HepG2 (cell line): ENCODE data around the gene EVI5. TPM values are rescaled to one million over a fixed set of nuclear protein-coding genes. Genes with fewer than 3 reads are reported as not detected.

Experiments used
- ATAC-seq: fragments of 200-7000 bp; cut with Tn5 transposase; 3 replicates; pipeline ENCODE4 v1.9.1; 2020; ENCODE audit warnings: mild to moderate bottlenecking, moderate library complexity
- BruUV-seq: library from RNA; stranded (reverse); fragments of 400-500 nt; replicated peaks from 2 replicates; lab custom pipeline; 2021; lab: Mats Ljungman, UMichigan
- CTCF ChIA-PET: fragments of 300-600 bp; formaldehyde crosslinking; extraction: SDS; loops from one replicate; lab custom pipeline; 2021; ENCODE audit warnings: low total read pairs, inconsistent platforms, low intra/inter-chr PET ratio; lab: Yijun Ruan, JAX
- POLR2A ChIA-PET: fragments of 350-600 bp; sonication (Branson Sonifier 250); formaldehyde crosslinking; loops from one replicate; lab custom pipeline; 2020; ENCODE audit warnings: antibody characterized with exemption, inconsistent platforms; lab: Yijun Ruan, JAX
- DNase-seq: peaks from one replicate; pipeline ENCODE4 v3.0.0-alpha.2; 2015; ENCODE audit warnings: low spot score
- FAIRE-seq: peaks from 3 replicates; lab custom pipeline; 2011; peaks lifted over from hg19 to GRCh38; lab: Jason Lieb, UNC
- H2AFZ ChIP-seq: one replicate; pipeline ENCODE4 v1.6.1; 2011; ENCODE audit warnings: low read length, inconsistent platforms
- H3K27ac ChIP-seq: fragments of 300-600 bp; 3 replicates; pipeline ENCODE4 v1.8.0; 2011; ENCODE audit warnings: mixed run types, mild to moderate bottlenecking, mixed read lengths, low read length, inconsistent platforms; ENCODE audit not compliant: insufficient read depth; ENCODE audit errors: extremely low read length
- H3K27me3 ChIP-seq, 2 experiments: fragments of 200-600 bp in 1 of 2; 2 replicates in 1 of 2; 3 replicates in 1 of 2; pipeline versions ENCODE4 v1.6.0 to v1.8.0; 2011; ENCODE audit warnings: low read length in 2 of 2, mild to moderate bottlenecking in 2 of 2, moderate library complexity in 2 of 2, inconsistent platforms in 1 of 2; ENCODE audit not compliant: insufficient read depth in 2 of 2, control insufficient read depth in 1 of 2
- H3K36me3 ChIP-seq, 2 experiments: fragments of 200-600 bp in 1 of 2; replicated peaks in 1 of 2; 2 replicates in 1 of 2; 3 replicates in 1 of 2; pipeline versions ENCODE4 v1.5.1 to v1.8.0; 2011; ENCODE audit warnings: low read length in 2 of 2, inconsistent platforms in 1 of 2; ENCODE audit not compliant: insufficient read depth in 2 of 2, control insufficient read depth in 1 of 2
- H3K4me1 ChIP-seq: 2 replicates; pipeline ENCODE4 v1.5.1; 2012; ENCODE audit warnings: low read length, inconsistent platforms; ENCODE audit not compliant: insufficient read depth
- H3K4me2 ChIP-seq: 2 replicates; pipeline ENCODE4 v1.6.0; 2011; ENCODE audit warnings: low read depth, low read length, inconsistent platforms
- H3K4me3 ChIP-seq, 3 experiments: fragments of 200-600 bp in 1 of 3; sonication (generic), shearing (Covaris generic) in 1 of 3; replicated peaks in 1 of 3; 2 replicates each; pipeline ENCODE4 v1.5.1; 2011 to 2016; ENCODE audit warnings: low read length in 3 of 3, inconsistent platforms in 2 of 3, low read depth in 2 of 3, mild to moderate bottlenecking in 2 of 3, control low read depth in 1 of 3, mixed read lengths in 1 of 3; ENCODE audit not compliant: insufficient read depth in 1 of 3
- H3K79me2 ChIP-seq: one replicate; pipeline ENCODE4 v1.6.1; 2011; ENCODE audit warnings: low read length, inconsistent platforms; ENCODE audit not compliant: insufficient read depth
- H3K9ac ChIP-seq: 2 replicates; pipeline ENCODE4 v1.6.0; 2011; ENCODE audit warnings: mild to moderate bottlenecking, low read depth, low read length, inconsistent platforms; ENCODE audit not compliant: insufficient read depth
- H3K9me3 ChIP-seq: 2 replicates; pipeline ENCODE4 v1.5.1; 2012; ENCODE audit warnings: mild to moderate bottlenecking, low read length
- H4K20me1 ChIP-seq: 2 replicates; pipeline ENCODE4 v1.6.0; 2011; ENCODE audit warnings: inconsistent platforms, mild to moderate bottlenecking, low read length, moderate library complexity; ENCODE audit not compliant: insufficient read depth
- AHDC1 ChIP-seq: sonication (generic); formaldehyde crosslinking; IDR thresholded peaks from 2 replicates; pipeline ENCODE4 v1.5.1; 2020; ENCODE audit warnings: mild to moderate bottlenecking, missing genetic modification reagents, borderline replicate concordance
- CEBPB ChIP-seq: IDR thresholded peaks from 2 replicates; pipeline ENCODE4 v1.6.1; 2011; ENCODE audit warnings: low read depth, low read length, improper control_type of control experiment, borderline replicate concordance
- FOXM1 ChIP-seq: sonication (generic); formaldehyde crosslinking; IDR thresholded peaks from 2 replicates; pipeline ENCODE4 v1.5.0; 2020; ENCODE audit warnings: missing genetic modification reagents
- MXD4 ChIP-seq: IDR thresholded peaks from 2 replicates; pipeline ENCODE4 v1.6.1; 2016; ENCODE audit warnings: mild to moderate bottlenecking, missing biosample characterization, missing genetic modification reagents
- POGK ChIP-seq: sonication (generic); formaldehyde crosslinking; conservative IDR thresholded peaks from 2 replicates; pipeline ENCODE4 v1.8.0; 2022; ENCODE audit warnings: mild to moderate bottlenecking, moderate library complexity, missing genetic modification reagents
- RAD21 ChIP-seq: fragments of 450-650 bp; formaldehyde crosslinking; IDR thresholded peaks from 2 replicates; pipeline ENCODE4 v1.5.0; 2020; ENCODE audit warnings: mild to moderate bottlenecking
- RBM39 ChIP-seq: fragments of 200-400 bp; formaldehyde crosslinking; IDR thresholded peaks from one replicate; pipeline ENCODE4 v1.6.1; 2018; ENCODE audit warnings: antibody characterized with exemption, mild to moderate bottlenecking, low read depth, low read length; ENCODE audit not compliant: poor library complexity, severe bottlenecking
- SAFB2 ChIP-seq: sonication (generic); formaldehyde crosslinking; IDR thresholded peaks from 2 replicates; pipeline ENCODE4 v1.5.1; 2020; ENCODE audit warnings: missing genetic modification reagents, low read depth, mild to moderate bottlenecking, borderline replicate concordance
- YEATS4 ChIP-seq: sonication (generic); formaldehyde crosslinking; IDR thresholded peaks from 2 replicates; pipeline ENCODE4 v1.4.0; 2020; ENCODE audit warnings: missing genetic modification reagents, borderline replicate concordance
- ZBTB1 ChIP-seq: sonication (generic); formaldehyde crosslinking; IDR thresholded peaks from 2 replicates; pipeline ENCODE4 v1.4.0; 2020; ENCODE audit warnings: missing genetic modification reagents, borderline replicate concordance
- ZIK1 ChIP-seq: sonication (generic); formaldehyde crosslinking; IDR thresholded peaks from 2 replicates; pipeline ENCODE4 v1.5.0; 2020; ENCODE audit warnings: mild to moderate bottlenecking, low read depth, missing genetic modification reagents, borderline replicate concordance
- ZNF782 ChIP-seq: sonication (generic); formaldehyde crosslinking; IDR thresholded peaks from 2 replicates; pipeline ENCODE4 v1.4.0; 2020; ENCODE audit warnings: missing genetic modification reagents, mild to moderate bottlenecking, borderline replicate concordance
- WGBS: methylation state at CpG from one replicate; pipeline ENCODE4 v1.1.6; 2017; ENCODE audit warnings: low lambda C conversion rate; 5-methylcytosine and 5-hydroxymethylcytosine counted together
- in situ Hi-C: cut with HindIII; loops from 2 replicates; pipeline ENCODE4 v1.10.0; 2017; ENCODE audit warnings: low pct_unique_long_range_greater_than_20kb; ENCODE audit not compliant: extremely low pct_ligation_motif_present
- intact Hi-C: fragments of 100-400 bp; cut with micrococcal nuclease; formaldehyde crosslinking; loops from one replicate; pipeline ENCODE4 v1.10.0; 2022; ENCODE audit not compliant: unreplicated experiment
- polyA plus RNA-seq, 8 experiments: library from polyadenylated mRNA; depleted of rRNA in 3 of 8; stranded (reverse) in 7 of 8; unstranded in 1 of 8; fragments of >200 nt; fragmentation: Illumina TruSeq in 4 of 8; extraction: Trizol in 4 of 8; gene quantifications; 2 replicates each; pipeline versions ENCODE4 v1.2.1 to v1.2.3, GENCODE V29; 2011 to 2016; ENCODE audit warnings: low read depth in 4 of 8, missing spikeins in 1 of 8, mixed read lengths in 1 of 8; ENCODE audit not compliant: insufficient read depth in 1 of 8
- total RNA-seq, 5 experiments: library from RNA; depleted of rRNA; stranded (reverse); fragments of >200 nt; fragmentation: Illumina TruSeq; extraction: Trizol; gene quantifications; 2 replicates each; pipeline ENCODE4 v1.2.3, GENCODE V29; 2016; ENCODE audit warnings: low read depth in 1 of 5

Gene EVI5
- total and polyA plus RNA-seq, 2 of the 13 experiments (the other 11 are each of a cell fraction or from before 2014, with no cell fraction given) = 4.0 to 12.6 TPM

GRCh38 chr1:92662048-92662447 lies 122.9 kb downstream of the EVI5 start:
- in situ Hi-C loops = no loop called here
- 99% methylated on average over 3 of the region's 3 CpGs for WGBS
- Histone ChIP-seq H3K4me3 (no peak overlapping the region), H4K20me1 (no peaks in the 10 kb centered on the region), H3K9me3 (no peaks in the 10 kb centered on the region), H3K36me3 (peaks cover 3% of the 10 kb centered on the region in 2 experiments; a peak in 3 of 5 replicates), H3K9ac (no peak overlapping the region), H2AFZ (no peak overlapping the region), H3K4me2 (no peak overlapping the region), H3K4me1 (no peaks in the 10 kb centered on the region), H3K27ac (no peak overlapping the region), H3K27me3 (no peaks in the 10 kb centered on the region), H3K79me2 (no peaks in the 10 kb centered on the region)
- TF ChIP-seq RBM39 (no peak), MXD4 (no peak), CEBPB (0 out of 2 replicates have a peak, but pooled peaks have one; percentile 10), YEATS4 (CRISPR knock-in tag) (no peak), ZBTB1 (CRISPR knock-in tag) (no peak)
- intact Hi-C loops = no loop called here
- ChIA-PET POLR2A (interaction anchor here (0.6 kb wide), 1 partner anchor 294 kb away, joined by 4 read pairs; no protein-coding TSS in a partner anchor), CTCF (no interaction called here)
- no TSS peak for BruUV-seq
- ATAC-seq (no peak), DNase-seq (no peak), FAIRE-seq (no peak)

- Histone ChIP-seq H2AFZ (no peak overlapping the region), H3K9me3 (peaks cover 23% of the 10 kb centered on the region), H4K20me1 (no peaks in the 10 kb centered on the region), H3K4me2 (no peak overlapping the region), H3K36me3 (peaks cover 3 to 8% of the 10 kb centered on the region in 2 experiments; a peak in 3 of 5 replicates), H3K4me1 (no peaks in the 10 kb centered on the region), H3K27me3 (no peaks in the 10 kb centered on the region), H3K9ac (no peak overlapping the region), H3K79me2 (no peaks in the 10 kb centered on the region), H3K27ac (no peak overlapping the region), H3K4me3 (no peak overlapping the region)
- 94% methylated on average over 1 of the region's 1 CpG for WGBS
- ATAC-seq = no peak
- POLR2A ChIA-PET = no interaction called here
- in situ Hi-C loops = no loop called here
- intact Hi-C loops = no loop called here
- no TSS peak for BruUV-seq
- no peak for DNase-seq
- CTCF ChIA-PET = no interaction called here
- no peak for FAIRE-seq
- TF ChIP-seq ZIK1 (CRISPR knock-in tag) (no peak), RAD21 (CRISPR knock-in tag) (no peak), AHDC1 (no peak), FOXM1 (CRISPR knock-in tag) (no peak), ZNF782 (CRISPR knock-in tag) (no peak), SAFB2 (CRISPR knock-in tag) (no peak), POGK (CRISPR knock-in tag) (no peak)
Observed at GRCh38 chr1:92657701-92658100, 127.2 kb downstream of the EVI5 start.
